GM18511 (cell line): ENCODE measurements around the gene ZNF775.

ENCODE experiments used
- ATAC-seq: cut with Tn5 transposase; IDR thresholded peaks from one replicate; pipeline ENCODE4 v1.9.1; 2021; ENCODE audit warnings: mild to moderate bottlenecking, moderate library complexity; ENCODE audit not compliant: unreplicated experiment

The ZNF775 gene

DNA sequence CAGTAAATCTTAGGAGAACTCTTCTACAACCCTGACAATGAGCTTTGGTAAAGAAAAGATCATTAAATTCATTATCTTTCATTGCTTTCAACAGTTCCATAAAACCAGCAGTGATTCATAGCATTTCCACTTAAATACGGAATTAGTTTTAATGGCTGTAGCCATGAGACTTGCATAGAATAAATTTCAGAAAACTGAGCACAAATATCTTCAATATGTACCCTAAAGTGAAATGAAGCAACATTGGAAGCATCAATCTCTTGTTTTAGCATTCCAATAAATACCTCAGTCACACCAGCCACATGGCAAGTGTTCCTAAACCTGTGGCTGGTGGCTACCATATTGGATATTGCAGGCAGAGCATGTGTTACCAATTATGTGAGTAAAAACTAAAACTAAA lies 34.1 kb upstream of the ZNF775 start:
- no peak for ATAC-seq

DNA sequence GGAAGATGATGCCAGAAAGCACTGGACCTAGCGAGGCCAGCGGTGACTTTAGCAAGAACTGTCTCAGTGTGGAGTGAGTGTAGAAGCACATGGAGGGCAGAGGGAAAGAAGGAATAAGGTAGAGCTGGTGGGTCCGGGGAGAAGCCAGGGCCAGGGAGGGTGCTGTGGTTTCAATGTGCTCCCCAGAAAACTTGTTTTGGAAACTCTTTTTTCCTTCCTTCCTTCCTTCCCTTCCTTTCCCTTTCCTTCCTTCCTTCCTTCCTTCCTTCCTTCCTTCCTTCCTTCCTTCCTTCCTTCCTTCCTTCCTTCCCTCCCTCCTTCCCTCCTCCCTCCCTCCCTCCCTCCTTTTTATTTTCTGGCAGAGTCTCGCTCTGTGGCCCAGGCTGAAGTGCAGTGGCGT lies 32.2 kb upstream of the ZNF775 start:
- ATAC-seq = no peak

DNA sequence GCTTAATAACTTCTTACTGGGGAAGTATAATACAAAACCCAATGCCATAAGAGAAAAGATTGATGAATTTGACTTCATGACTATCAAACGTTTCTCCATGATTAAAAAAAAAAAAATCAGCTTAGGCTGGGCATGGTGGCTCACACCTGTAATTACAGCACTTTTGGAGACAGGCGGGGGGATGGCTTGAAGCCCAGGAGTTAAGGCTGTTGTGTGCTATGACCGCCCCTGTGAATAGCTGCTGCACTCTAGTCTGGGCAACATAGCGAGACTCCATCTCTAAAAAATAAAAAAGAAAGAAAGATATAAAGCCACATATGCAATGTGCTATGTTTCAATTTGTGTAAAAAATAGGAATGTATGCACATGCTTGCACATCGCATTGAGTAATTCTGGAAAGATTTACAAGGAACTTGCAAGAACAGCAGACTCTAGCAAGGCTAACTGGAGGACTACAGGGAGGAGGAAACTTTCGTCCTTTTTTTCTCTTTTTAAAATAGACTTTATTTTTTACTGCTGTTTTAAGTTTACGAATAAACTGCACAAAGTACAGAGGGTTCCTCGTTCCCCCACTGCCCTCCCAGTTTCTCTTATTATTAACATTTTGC lies 27.4 kb upstream of the ZNF775 start:
- no peak for ATAC-seq

DNA sequence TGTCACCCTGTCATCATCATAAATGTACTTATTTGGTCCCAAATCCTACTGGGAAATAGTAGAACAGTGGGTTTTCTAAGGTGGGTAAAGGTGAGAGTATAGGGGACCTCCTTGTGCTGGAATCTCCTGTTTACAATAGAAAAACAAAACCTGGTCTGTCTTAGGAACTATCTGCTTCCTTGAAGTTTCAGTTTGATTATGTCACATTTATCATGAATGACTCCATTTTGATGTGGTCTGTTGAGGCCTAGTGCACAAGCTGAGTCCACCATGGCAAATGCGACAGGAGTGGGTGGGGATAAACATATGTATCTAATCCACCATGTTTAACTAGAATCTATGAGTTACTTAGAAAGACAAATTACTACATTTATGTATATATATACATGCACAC lies 23.5 kb upstream of the ZNF775 start:
- ATAC-seq = no peak

DNA sequence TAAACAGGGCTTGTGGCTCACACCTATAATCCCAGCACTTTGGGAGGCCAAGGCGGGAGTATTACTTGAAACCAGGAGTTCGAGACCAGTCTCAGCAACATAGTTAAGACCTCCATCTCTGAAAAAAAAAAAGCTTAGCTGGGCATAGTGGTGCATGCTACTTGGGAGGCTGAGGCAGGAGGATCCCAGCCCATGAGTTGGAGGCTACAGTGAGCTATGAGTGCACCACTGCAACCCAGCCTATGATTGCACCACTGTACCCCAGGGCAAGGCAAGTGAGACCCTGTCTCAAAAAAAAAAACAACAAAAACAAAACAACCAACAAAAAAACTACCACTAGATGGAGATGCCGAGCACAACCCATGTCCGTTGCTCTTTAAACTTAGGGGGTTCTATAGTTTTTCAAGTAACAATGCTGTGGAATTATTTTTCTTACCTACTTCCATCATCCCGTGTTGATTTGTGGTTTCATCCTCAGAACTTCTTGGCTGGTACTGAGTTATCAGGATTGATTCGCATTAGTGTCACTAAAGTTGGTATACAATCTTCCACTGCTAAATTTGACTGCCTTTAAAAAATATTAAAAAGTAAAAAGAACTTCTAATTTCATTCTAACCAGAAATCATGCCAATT lies 22.7 kb upstream of the ZNF775 start:
- ATAC-seq = no peak

DNA sequence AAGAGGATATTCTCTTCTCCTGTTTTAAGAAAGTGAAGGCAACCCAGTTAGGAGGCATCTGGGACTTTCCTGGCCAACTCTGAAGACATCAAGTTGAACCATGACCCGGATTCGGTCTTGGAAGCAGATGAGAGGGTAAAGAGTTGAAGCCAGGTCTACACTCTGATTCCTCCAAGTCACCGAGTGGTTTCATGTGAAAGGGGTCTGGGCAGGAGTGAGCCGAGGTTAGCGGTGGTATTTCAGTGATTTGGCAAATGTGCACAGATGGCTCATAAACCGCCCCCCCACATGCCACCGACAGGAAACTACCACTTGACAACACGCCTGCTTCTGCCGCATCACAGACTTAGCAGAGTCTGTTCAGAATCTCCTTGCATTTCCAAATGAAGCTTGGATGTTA lies 21.9 kb upstream of the ZNF775 start:
- peak; percentile 81 for ATAC-seq

DNA sequence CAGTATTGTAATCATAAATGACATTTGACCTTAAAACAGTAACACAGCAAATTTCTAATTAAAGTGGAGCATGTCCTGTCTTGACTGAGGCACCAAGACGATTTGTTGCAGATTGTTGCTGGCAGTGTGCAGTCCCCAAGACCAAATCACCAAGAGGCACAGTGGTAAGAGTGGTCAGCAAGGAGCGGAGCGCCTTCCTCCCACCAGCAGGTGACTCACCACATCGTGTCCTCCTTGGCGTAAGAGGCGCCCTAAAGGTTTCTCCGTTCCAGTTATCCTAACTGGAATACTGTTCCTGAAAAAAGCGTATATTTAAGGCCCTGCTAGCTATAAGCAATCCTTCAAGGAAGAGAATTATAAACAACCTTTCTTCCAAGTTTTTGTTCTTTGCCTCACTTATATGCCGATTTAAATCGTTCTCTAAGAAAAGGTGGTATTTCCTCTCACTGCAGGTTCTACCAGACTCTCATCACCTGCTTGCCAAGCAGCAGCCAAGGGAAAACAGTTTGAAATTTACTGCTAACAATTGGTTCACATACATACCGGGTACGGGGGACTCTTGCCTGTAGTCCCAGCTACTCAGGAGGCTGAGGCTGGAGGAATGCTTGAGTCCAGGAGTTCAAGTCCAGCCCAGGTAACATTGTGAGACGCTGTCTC lies 21.2 kb upstream of the ZNF775 start:
- peak; percentile 26 for ATAC-seq

DNA sequence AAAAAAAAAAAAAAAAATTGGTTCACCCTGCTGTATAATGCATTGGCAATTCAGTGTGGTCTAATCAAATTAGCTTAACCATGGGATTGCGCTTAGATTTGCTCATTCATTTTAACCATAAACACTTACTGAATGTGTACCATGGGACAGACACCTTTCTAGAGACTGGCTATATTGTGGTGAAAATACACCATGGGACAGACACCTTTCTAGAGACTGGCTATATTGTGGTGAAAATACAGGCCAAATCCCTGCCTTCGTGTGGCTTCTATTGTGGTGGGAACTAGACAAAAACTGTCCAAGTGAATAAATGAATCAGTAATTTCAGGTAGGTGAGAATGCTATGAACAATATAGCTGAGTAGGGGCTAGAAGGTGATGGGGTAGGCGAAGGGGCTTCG lies 20.7 kb upstream of the ZNF775 start:
- ATAC-seq = no peak

DNA sequence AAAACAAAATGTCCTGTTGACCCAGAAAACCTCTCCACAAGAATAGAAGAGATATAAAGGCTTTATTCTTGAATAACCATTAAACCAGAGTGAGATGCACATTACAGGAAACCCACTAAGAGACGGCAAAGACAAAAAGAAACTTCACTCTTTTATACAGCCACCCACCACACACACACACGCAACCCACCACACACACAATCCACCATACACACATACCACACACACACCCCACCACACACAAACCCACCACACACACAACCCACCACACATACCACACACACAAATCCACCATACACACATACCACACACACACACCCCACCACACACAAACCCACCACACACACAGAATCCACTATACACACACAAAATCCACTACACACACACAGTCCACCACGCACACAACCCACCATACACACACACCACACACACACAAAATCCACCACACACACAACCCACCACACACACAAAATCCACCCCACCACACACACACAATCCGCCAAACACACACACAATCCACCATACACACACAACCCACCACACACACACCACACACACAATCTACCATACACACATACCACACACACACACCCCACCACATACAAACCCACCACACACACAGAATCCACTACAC lies 20.0 kb upstream of the ZNF775 start:
- ATAC-seq = no peak

DNA sequence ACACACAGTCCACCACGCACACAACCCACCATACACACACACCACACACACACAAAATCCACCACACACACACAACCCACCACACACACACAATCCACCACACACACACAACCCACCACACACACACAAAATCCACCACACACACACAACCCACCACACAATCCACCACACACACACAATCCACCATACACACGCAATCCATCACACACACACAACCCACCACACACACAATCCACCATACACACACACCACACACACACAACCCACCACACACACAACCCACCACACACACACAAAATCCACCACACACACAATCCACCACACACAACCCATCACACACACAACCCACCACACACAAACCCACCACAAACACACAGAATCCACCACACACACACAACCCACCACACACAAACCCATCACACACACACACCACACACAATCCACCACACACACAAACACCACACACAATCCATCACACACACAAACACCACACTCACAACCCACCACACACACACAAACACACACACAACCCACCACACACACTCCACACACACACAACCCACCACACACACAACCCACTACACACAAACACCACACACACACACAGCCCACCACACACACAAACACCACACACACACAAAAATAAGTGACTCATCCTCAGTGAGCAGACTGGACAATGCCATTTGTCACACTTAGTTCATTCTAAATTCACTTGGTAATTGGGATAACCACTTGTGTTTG lies 19.3 kb upstream of the ZNF775 start:
- ATAC-seq = no peak

DNA sequence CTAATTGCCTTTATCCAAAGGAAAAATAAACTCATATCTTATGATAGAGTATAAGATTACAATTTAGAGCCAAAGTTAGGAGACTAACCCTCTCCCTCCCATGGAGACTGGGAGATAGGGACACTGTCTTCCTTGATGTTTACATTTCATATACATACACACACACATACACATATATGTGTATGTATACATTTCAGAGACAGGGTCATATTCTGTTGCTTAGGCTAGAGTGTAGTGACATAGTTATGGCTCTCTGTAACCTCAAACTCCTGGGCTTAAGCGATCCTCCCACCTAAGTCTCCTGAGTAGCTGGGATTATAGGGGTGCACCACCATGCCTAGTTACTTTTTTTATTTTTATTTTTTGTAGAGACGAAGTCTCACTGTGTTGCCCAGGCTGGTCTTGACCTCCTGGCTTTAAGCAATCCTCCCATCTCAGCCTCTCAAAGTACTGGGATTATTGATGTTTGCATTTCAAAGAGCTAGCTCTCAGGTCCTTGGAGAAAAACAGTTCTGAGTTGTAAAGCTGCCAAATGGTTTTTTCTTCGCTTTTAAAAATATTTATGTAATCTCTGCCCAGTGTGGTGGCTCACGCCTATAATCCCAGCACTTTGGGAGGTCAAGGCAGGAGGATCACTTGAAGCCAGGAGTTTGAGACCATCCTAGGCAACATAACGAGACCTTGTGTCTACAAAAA lies 18.6 kb upstream of the ZNF775 start:
- no peak for ATAC-seq

DNA sequence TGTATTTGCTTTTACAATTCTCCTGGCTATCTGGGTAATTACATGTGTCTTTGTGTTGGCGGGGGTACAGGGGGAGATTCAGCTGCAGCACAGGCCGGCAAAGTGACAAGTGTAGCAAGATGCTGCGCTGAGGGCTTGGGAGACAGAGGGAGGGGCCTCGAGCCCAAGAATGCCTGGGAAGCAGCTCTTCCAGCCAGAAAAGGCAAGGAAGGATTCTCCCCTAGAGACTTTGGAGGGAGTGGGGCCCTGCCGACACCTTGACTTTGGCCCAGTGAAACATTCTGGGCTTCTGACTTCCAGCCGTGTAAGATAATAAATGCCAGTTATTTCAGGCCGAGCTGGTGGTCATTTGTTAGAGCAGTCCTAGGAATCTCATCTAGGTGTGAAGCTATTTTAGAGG lies 17.7 kb upstream of the ZNF775 start:
- no peak for ATAC-seq

DNA sequence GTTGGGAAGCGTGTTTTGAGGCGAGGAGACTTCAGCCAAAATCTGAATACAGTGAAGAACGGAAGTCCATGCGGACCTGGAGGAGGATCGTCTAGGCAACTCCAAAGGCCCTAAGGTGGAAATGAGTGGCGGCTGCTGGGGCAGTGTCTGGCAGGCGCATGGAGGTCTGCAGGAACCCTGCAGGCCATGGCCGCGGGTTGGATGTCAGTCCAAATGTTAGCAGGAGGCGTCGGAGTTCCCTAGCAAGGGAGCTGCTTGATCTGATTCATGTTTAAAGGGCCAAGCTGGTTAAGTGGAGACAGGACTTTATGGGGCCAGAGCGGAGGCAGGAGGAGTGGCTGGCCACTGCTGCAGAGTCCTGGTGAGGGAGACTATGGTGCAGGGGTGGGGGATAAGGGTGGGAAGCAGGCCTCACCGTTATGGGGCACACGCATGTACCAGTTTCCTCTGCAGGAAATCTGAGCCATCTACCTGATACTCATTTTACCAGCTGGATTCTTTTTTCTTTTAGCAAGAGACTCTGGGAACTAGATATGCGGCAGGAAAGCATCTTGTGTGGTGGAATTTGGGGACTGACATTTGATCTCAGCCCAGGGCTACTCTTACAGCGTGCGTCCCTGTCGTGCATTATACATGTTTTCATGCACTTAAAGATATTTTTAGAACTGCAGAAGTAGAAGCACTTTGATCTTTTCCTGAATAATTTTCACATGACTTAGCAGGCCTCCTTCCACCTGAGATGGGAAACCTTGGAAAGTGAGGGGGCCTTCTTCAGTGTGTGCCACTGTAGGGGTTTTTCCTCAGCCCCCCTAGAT lies 17.1 kb upstream of the ZNF775 start:
- ATAC-seq = no peak

DNA sequence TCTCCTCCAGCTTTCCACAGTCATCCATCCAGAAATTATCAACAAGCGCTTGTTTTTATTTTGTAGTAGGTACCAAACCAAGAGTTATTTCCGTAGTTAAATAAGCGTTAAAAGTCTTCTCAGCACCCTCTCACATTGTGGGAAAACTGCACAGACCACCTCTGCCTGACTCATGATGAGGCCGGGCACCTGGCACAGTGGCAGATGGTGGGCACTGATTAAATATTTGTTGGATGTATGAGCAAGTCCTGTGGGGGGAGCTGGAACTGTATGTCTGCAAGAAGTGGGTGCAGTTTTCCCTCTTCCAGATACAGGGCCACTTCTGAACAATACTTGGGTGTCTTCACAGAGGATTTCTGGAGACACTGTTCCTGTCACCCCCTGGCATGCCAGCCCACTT lies 15.8 kb upstream of the ZNF775 start:
- ATAC-seq = no peak

DNA sequence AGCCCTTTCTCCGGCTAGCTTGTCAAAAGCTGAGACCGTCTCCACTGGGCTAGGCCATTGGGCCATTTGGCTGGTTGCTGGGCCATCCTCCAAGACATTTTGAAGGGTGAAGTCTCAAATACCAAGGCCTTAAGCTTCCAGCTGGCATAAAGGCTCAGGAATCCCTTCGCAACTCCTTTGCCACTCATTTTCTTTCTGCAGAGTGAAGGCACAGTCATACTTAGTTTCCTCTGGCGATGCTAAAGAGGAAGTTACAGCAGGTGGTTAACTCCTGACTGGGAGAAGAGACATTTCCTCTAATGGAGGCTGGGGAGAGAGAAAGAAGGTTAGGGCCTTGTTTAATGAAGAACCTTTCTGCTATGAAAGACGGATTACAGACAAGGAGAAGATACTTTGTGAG lies 15.3 kb upstream of the ZNF775 start:
- ATAC-seq = no peak

DNA sequence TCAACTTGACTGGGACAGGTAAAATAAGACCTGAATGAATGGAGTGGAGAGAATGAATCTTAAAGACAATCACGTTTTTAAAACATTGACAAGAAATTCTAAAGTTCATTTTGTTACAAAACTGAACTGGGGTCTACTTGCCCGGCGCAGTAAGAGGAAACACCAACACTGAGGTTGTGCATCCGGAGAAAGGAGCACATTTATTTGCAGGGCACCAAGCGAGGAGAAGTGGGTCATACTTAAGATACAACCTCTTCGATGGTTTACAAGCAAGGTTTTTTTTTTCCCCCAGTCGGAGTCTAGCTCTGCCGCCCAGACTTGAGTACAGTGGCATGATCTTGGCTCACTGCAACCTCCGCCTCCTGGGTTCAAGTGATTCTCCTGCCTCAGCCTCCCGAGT lies 13.9 kb upstream of the ZNF775 start:
- ATAC-seq = no peak

DNA sequence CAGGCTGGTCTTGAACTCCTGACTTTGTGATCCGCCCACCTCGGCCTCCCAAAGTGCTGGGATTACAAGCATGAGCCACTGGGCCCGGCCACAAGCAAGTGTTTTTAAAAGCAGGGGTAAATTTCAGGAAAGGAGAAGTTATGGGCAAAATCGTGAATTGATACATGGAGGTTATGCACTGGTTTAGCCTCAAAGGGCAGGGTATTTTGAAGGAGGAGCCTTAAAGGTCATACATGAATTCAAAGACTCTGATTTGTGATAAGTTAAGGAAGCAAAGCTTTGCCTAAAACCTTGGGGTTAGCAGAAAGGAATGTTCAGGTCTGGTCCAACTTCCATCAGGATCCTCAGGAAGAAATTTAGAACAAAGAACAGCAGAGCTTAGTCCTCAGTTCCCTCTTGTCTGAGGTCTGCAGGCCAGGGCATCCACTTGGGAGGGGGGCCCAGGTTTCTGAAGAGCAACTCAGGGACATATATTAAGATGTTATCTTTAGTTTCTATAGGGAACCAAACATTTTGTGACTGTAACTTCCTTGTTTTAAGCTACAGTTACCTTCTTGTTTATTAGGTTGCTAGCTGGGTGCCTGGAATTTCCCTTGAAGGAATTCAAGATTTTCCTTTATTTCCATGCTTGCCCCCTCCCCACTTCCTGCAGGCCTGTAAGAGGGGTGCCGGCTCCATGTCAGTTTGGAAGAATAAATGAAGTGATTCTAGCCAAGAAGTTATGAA lies 13.3 kb upstream of the ZNF775 start:
- ATAC-seq = no peak

DNA sequence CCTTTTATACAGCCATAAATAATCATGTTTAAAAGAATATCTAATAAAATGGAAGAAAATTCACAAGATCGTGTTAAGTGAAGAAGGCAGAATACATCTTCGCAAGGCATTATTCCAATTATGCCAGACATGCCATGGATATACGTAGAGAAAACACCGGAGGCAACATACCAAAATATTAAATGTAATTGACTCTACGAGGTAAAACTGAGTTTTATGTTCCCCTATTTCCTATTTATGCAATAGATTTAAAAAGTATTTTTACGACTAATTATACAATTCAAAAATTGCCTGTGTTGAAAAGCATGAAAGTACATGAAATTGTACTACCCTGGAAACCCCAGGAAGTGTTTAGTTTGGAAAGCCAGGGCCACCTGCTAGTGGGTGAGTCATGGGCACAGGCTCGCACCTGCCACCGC lies 11.4 kb upstream of the ZNF775 start:
- ATAC-seq = no peak

DNA sequence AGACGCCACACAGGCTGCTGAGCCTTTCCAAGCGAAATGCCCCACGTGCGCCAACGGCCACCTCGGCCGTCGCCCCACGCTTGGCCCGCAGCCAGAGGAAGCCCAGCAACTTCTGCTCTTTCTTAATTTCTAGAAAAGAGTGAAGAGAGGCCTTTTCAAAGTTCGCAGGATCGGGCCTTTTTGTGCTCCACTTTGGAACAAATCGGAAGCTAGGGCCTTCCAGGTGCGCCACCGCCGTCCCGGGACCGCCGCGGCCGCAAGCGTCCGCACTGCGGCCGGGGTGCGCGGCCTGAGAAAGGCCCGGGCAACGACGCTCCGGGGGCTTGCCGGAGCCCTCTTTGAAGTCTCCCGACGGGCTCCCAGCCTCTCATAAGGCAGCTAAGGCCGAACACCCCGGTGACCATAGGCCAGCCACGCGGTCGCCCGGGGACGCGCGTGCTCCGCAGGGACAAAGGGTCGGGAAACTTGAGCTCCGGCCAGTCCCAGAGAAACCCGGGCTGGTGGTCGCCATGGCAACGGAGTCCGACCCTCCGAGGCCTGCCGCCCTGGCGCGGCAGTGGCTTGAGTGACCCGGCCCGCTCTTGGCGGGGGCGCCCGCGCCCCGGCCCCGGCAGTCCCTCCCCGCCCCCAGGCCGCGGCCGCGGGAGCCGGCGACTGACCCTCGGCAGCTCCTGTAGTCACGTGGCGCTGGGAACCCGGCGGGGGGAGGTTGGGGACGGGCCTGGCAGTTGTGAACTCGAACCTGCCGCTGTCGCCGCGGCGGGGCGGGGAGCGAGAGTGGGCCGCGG lies 10.8 kb upstream of the ZNF775 start, which contains the start of gene REPIN1:
TSS of gene REPIN1 (plus strand) at position 727 of the 788 bp plus-strand sequence. CDS start 890 bp downstream, outside the sequence.
- peak; percentile 53 for ATAC-seq
